GM12865 (cell line): Measurements from ENCODE around the gene BSDC1.

Experiments used
- DNase-seq: peaks from one replicate; pipeline ENCODE4 v3.0.0; 2010; ENCODE audit warnings: low read depth
- H3K4me3 ChIP-seq: 2 replicates; pipeline ENCODE4 v1.5.1; 2011; ENCODE audit warnings: mild to moderate bottlenecking, low read depth, low read length, control low read depth
- TF ChIP-seq, protein P1 (sequence below): IDR thresholded peaks from 2 replicates; pipeline ENCODE4 v1.5.1; 2011; ENCODE audit warnings: low read length, control low read depth, low read depth, inconsistent platforms; ENCODE audit not compliant: insufficient read depth; ENCODE audit errors: missing control alignments

BSDC1 gene

DNA sequence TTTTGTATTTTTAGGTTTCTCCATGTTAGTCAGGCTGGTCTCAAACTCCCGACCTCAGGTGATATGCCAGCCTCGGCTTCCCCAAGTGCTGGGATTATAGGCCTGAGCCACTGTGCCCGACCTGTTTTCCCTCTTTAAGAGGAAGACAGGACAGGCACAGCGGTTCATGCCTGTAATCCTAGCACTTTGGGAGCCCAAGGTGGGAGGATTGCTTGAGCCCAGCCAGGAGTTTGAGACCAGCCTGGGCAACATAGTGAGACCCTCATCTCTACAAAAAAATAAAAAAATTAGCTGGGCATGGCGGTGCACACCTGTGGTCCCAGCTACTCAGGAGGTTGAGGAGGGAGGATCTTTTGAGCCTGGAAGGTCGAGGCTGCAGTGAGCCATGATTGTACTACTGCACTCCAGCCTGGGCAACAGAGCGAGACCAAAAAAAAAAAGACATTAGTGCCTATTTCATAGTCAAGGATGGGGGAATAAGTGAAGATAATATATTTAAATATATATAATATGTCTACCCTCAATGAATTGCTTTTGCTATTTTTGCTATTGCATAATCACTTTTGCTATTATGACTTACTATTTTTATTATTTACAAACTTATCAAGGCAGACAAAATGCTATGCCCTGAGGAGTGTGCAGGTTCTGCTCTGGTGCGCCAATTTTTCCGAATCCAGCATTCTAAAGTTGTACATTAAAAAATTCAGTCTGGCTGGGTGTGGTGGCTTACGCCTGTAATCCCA is 75.9 kb downstream of the BSDC1 start:
- no peak for DNase-seq
- H3K4me3 ChIP-seq = no peak overlapping the region
- TF ChIP-seq, protein P1, sequence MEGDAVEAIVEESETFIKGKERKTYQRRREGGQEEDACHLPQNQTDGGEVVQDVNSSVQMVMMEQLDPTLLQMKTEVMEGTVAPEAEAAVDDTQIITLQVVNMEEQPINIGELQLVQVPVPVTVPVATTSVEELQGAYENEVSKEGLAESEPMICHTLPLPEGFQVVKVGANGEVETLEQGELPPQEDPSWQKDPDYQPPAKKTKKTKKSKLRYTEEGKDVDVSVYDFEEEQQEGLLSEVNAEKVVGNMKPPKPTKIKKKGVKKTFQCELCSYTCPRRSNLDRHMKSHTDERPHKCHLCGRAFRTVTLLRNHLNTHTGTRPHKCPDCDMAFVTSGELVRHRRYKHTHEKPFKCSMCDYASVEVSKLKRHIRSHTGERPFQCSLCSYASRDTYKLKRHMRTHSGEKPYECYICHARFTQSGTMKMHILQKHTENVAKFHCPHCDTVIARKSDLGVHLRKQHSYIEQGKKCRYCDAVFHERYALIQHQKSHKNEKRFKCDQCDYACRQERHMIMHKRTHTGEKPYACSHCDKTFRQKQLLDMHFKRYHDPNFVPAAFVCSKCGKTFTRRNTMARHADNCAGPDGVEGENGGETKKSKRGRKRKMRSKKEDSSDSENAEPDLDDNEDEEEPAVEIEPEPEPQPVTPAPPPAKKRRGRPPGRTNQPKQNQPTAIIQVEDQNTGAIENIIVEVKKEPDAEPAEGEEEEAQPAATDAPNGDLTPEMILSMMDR = no peak

DNA sequence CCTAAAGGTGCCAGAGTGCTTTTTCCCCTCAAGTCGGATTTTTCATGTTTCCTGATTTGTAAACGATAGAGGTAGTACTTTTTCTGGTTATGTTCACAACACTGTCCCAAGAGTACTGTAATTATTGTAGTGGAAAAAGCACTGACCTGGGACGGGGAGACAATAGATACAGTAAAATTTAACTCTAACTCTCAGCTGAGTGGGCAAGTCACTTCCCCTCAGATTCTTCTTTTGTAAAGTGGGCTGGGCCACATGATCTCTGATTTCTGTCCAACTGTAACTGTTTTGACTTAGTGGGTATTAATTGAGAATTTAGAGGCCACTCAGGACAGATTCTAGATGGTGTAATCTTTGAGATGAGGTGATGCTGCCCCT is 77.4 kb downstream of the BSDC1 start:
- TF ChIP-seq, protein P1 = no peak
- no peak overlapping the region for H3K4me3 ChIP-seq
- no peak for DNase-seq
